HepG2 (cell line): ENCODE measurements around the gene ANKRD11.

ENCODE experiments used
- MBNL3 ChIP-seq: fragments of 250-450 bp; sonication (Bioruptor Pico); conservative IDR thresholded peaks from 2 replicates; pipeline ENCODE4 v1.8.0; 2022; ENCODE audit warnings: mild to moderate bottlenecking, inconsistent platforms
- MXI1 ChIP-seq: IDR thresholded peaks from 3 replicates; pipeline ENCODE4 v1.6.1; 2012; ENCODE audit warnings: low read depth, low read length, inconsistent platforms, borderline replicate concordance
- ZBTB1 ChIP-seq: sonication (generic); formaldehyde crosslinking; IDR thresholded peaks from 2 replicates; pipeline ENCODE4 v1.4.0; 2020; ENCODE audit warnings: missing genetic modification reagents, borderline replicate concordance
- ZBTB34 ChIP-seq: sonication (generic); formaldehyde crosslinking; IDR thresholded peaks from 2 replicates; pipeline ENCODE4 v1.8.0; 2022; ENCODE audit warnings: mild to moderate bottlenecking, missing genetic modification reagents
- ZNF274 ChIP-seq: sonication (generic); formaldehyde crosslinking; IDR thresholded peaks from 2 replicates; pipeline ENCODE4 v1.5.1; 2020; ENCODE audit warnings: mild to moderate bottlenecking, missing genetic modification reagents
- ZNF512B ChIP-seq: sonication (generic); formaldehyde crosslinking; IDR thresholded peaks from 2 replicates; pipeline ENCODE4 v1.5.1; 2020; ENCODE audit warnings: missing genetic modification reagents, mild to moderate bottlenecking, borderline replicate concordance
- ZSCAN9 ChIP-seq: IDR thresholded peaks from 2 replicates; pipeline ENCODE4 v1.6.1; 2016; ENCODE audit warnings: borderline replicate concordance

GRCh38 chr16:89313583-89313982 lies 176.8 kb downstream of the ANKRD11 start:
- TF ChIP-seq MBNL3 (CRISPR knock-in tag), result no peak
- TF ChIP-seq ZBTB34 (CRISPR knock-in tag), result no peak
- no peak for TF ChIP-seq MXI1
- TF ChIP-seq ZNF512B (CRISPR knock-in tag), result no peak
- TF ChIP-seq ZSCAN9 (CRISPR knock-in tag), result no peak
- no peak for TF ChIP-seq ZNF274 (CRISPR knock-in tag)
- no peak for TF ChIP-seq ZBTB1 (CRISPR knock-in tag)
